SU-DHL-6 (cell line): ENCODE results near the gene ZCCHC24.

Experiments used
- H2AFZ ChIP-seq: fragments of 200-600 bp; sonication (generic); 2 replicates; pipeline ENCODE4 v1.6.1; 2014; ENCODE audit warnings: low read depth, mild to moderate bottlenecking, moderate library complexity, mixed read lengths, antibody characterized with exemption, low read length; ENCODE audit not compliant: severe bottlenecking
- H3F3A ChIP-seq: fragments of 200-600 bp; shearing (Covaris generic); 2 replicates; pipeline ENCODE4 v1.6.0; 2016; ENCODE audit warnings: antibody characterized with exemption, mild to moderate bottlenecking; ENCODE audit not compliant: insufficient read depth
- H3K27ac ChIP-seq: fragments of 200-600 bp; sonication (generic); 2 replicates; pipeline ENCODE4 v1.5.1; 2016; ENCODE audit warnings: low read depth, mild to moderate bottlenecking, low read length, moderate library complexity, mixed read lengths
- H3K27me3 ChIP-seq: fragments of 200-600 bp; sonication (generic), shearing (Covaris generic); 2 replicates; pipeline ENCODE4 v1.6.0; 2014; ENCODE audit warnings: mild to moderate bottlenecking, low read length
- H3K36me3 ChIP-seq: fragments of 200-600 bp; sonication (generic); 2 replicates; pipeline ENCODE4 v1.6.1; 2014; ENCODE audit warnings: mild to moderate bottlenecking, low read length, mixed read lengths
- H3K4me2 ChIP-seq: fragments of 300-600, 200-600 bp; shearing (Covaris generic), sonication (generic); 2 replicates; pipeline ENCODE4 v1.6.0; 2014; ENCODE audit warnings: low read length, low read depth, mild to moderate bottlenecking; ENCODE audit not compliant: poor library complexity, severe bottlenecking
- H3K4me3 ChIP-seq: fragments of 200-600 bp; sonication (generic); 2 replicates; pipeline ENCODE4 v1.5.1; 2014; ENCODE audit warnings: antibody characterized with exemption, low read length, mild to moderate bottlenecking, mixed read lengths; ENCODE audit not compliant: insufficient read depth, poor library complexity, severe bottlenecking
- H3K79me2 ChIP-seq: fragments of 200-600 bp; sonication (generic); 2 replicates; pipeline ENCODE4 v1.6.1; 2014; ENCODE audit warnings: mild to moderate bottlenecking, low read length, moderate library complexity; ENCODE audit not compliant: insufficient read depth
- H3K9ac ChIP-seq: fragments of 200-600 bp; sonication (generic); 2 replicates; pipeline ENCODE4 v1.7.0; 2014; ENCODE audit warnings: mild to moderate bottlenecking, low read length
- H3K9me2 ChIP-seq: fragments of 200-600 bp; sonication (generic); replicated peaks from 2 replicates; pipeline ENCODE4 v1.6.1; 2014; ENCODE audit warnings: low read length; ENCODE audit not compliant: insufficient read depth
- H3K9me3 ChIP-seq: fragments of 200-600 bp; sonication (generic); 2 replicates; pipeline ENCODE4 v1.6.1; 2014; ENCODE audit warnings: low read length, mixed read lengths; ENCODE audit not compliant: insufficient read depth
- H4K20me1 ChIP-seq: fragments of 200-600 bp; sonication (generic); 2 replicates; pipeline ENCODE4 v1.6.1; 2014; ENCODE audit warnings: low read depth, mild to moderate bottlenecking, antibody characterized with exemption, low read length, moderate library complexity, mixed read lengths
- EZH2phosphoT487 ChIP-seq: fragments of 200-600 bp; sonication (generic), shearing (Covaris generic); conservative IDR thresholded peaks from 2 replicates; pipeline ENCODE4 v1.6.1; 2018; ENCODE audit warnings: mild to moderate bottlenecking, antibody characterized with exemption, low read length, moderate library complexity, mixed read lengths
- TF ChIP-seq, protein P1 (sequence below): fragments of 200-600 bp; sonication (generic); IDR thresholded peaks from one replicate; pipeline ENCODE4 v1.5.1; 2017; ENCODE audit warnings: antibody characterized with exemption, mild to moderate bottlenecking, low read length, moderate library complexity; ENCODE audit not compliant: insufficient read depth, poor library complexity, severe bottlenecking

The ZCCHC24 gene

DNA sequence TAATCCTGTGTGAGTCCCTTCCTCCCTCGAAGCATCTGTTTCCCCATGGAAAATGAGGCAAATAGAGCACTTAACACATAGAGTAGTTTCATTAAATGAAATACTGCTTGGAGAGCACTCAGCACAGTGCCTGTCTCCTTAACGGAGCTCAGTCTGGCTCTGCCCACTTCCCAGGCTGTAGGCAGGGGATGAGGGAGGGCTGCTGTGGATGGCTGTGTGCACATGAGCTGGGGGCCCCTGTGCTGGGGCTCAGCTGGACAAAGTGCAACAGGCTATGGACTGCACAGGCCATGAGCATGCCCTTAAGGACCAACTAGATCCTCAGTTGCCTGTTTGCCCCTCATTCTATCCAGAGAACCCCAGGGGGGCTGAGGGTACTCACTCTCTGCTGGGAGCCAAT is 14.5 kb downstream of the ZCCHC24 start:
- H3K9ac ChIP-seq: no peak overlapping the region
- H3K79me2 ChIP-seq: no peaks in the 10 kb centered on the region
- H3K9me3 ChIP-seq: no peaks in the 10 kb centered on the region
- no peak overlapping the region for H3K4me2 ChIP-seq
- no peak overlapping the region for H3K27ac ChIP-seq
- H3K27me3 ChIP-seq: no peaks in the 10 kb centered on the region
- H3K4me3 ChIP-seq: no peak overlapping the region
- no peak overlapping the region for H2AFZ ChIP-seq
- H3K36me3 ChIP-seq: no peaks in the 10 kb centered on the region
- no peaks in the 10 kb centered on the region for H3F3A ChIP-seq
- no peak for TF ChIP-seq EZH2phosphoT487
- TF ChIP-seq, protein P1, sequence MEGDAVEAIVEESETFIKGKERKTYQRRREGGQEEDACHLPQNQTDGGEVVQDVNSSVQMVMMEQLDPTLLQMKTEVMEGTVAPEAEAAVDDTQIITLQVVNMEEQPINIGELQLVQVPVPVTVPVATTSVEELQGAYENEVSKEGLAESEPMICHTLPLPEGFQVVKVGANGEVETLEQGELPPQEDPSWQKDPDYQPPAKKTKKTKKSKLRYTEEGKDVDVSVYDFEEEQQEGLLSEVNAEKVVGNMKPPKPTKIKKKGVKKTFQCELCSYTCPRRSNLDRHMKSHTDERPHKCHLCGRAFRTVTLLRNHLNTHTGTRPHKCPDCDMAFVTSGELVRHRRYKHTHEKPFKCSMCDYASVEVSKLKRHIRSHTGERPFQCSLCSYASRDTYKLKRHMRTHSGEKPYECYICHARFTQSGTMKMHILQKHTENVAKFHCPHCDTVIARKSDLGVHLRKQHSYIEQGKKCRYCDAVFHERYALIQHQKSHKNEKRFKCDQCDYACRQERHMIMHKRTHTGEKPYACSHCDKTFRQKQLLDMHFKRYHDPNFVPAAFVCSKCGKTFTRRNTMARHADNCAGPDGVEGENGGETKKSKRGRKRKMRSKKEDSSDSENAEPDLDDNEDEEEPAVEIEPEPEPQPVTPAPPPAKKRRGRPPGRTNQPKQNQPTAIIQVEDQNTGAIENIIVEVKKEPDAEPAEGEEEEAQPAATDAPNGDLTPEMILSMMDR: no peak
- H3K9me2 ChIP-seq: no peaks in the 10 kb centered on the region
- H4K20me1 ChIP-seq: no peaks in the 10 kb centered on the region

DNA sequence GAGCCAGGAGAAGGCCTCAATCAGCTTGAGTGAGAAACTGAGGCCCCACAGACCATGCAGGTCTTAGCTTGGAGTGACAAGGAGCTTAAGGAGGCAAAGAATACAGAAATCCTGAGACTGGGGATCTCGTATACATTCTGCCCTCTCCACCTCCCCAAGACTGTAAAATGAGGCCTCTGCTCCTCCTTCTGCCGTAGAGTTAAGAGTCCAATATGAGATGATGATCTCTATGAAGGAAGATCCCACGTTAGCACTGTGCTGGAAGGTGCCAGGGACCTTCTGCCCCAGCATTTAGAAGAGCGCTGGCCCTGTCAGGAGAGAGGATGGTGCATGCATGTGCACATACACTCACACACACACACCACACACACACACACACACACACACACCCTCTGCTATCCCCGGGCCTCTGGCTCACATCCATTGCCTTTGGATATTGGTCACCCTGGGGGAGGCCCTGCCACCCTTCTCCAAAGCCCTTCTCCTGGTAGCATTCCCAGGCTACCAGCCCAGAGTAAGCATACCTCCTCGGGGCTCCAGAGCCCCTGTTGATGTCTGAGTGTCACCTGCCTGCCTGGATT is 15.0 kb downstream of the ZCCHC24 start:
- no peaks in the 10 kb centered on the region for H3F3A ChIP-seq
- no peak for TF ChIP-seq EZH2phosphoT487
- TF ChIP-seq, protein P1: no peak
- H3K27me3 ChIP-seq: no peaks in the 10 kb centered on the region
- no peak overlapping the region for H3K4me2 ChIP-seq
- no peaks in the 10 kb centered on the region for H3K36me3 ChIP-seq
- H3K79me2 ChIP-seq: no peaks in the 10 kb centered on the region
- no peak overlapping the region for H3K9ac ChIP-seq
- H3K4me3 ChIP-seq: no peak overlapping the region
- H3K9me2 ChIP-seq: no peaks in the 10 kb centered on the region
- no peaks in the 10 kb centered on the region for H3K9me3 ChIP-seq
- H4K20me1 ChIP-seq: no peaks in the 10 kb centered on the region
- no peak overlapping the region for H3K27ac ChIP-seq
- no peak overlapping the region for H2AFZ ChIP-seq

DNA sequence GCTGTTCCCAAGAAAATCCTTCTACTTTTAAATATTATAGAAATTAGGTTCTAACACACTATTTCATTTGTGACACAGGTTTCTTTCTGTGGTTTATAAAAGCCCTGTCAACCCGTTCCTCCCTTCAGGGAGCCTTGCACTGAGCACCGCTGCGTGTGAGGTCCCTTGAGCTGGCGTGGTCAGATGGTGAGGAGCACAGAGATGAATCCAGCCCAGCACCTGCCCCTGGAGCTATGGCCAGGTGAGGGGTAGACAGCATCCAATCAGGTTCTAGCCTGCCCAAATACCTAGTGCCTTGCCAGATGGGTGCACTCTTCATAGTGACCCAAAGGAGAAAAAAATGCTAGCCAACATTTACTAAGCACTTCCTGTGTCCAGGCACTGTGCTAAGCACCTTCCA is 15.7 kb downstream of the ZCCHC24 start:
- Histone ChIP-seq H3K36me3 (no peaks in the 10 kb centered on the region), H3K27ac (no peak overlapping the region), H3K9me3 (no peaks in the 10 kb centered on the region), H3F3A (no peaks in the 10 kb centered on the region), H3K4me2 (no peak overlapping the region), H3K27me3 (no peaks in the 10 kb centered on the region), H4K20me1 (no peaks in the 10 kb centered on the region), H3K9me2 (no peaks in the 10 kb centered on the region), H3K79me2 (no peaks in the 10 kb centered on the region), H3K4me3 (no peak overlapping the region), H2AFZ (no peak overlapping the region), H3K9ac (no peak overlapping the region)
- TF ChIP-seq EZH2phosphoT487: no peak
- TF ChIP-seq, protein P1: no peak
